Measurements from ENCODE around the gene CAMTA1.
A peak's percentile ranks its signal among the peaks of the same experiment; 100 is the strongest.
"Not testable (repeated sequence)": the region's sequence is repeated elsewhere in the genome, so short reads cannot be mapped to it uniquely, and the experiment has no call there.

Gene CAMTA1

GRCh38 chr1:7677815-7678214, 892.6 kb downstream of the CAMTA1 start:
- no peak for DNase-seq

- no peak for DNase-seq
These were observed 893.4 kb downstream of the CAMTA1 start for GRCh38 chr1:7678491-7679158.

GRCh38 chr1:7679159-7679872, 894.1 kb downstream of the CAMTA1 start:
- no peak for DNase-seq

- DNase-seq: no peak
These were observed 894.6 kb downstream of the CAMTA1 start for GRCh38 chr1:7679873-7680206.

GRCh38 chr1:7680207-7680954, 895.1 kb downstream of the CAMTA1 start:
- peak in 1 of 2 experiments; percentile 81 for DNase-seq

- DNase-seq: no peak
These were observed 895.7 kb downstream of the CAMTA1 start for GRCh38 chr1:7680955-7681268.

GRCh38 chr1:7681401-7681800, 896.1 kb downstream of the CAMTA1 start:
- DNase-seq: no peak

GRCh38 chr1:7683521-7683920, 898.3 kb downstream of the CAMTA1 start:
- no peak for DNase-seq

GRCh38 chr1:7684132-7684531, 898.9 kb downstream of the CAMTA1 start:
- DNase-seq: no peak

- no peak for DNase-seq
These were observed 899.8 kb downstream of the CAMTA1 start for GRCh38 chr1:7684861-7685635.

GRCh38 chr1:7686301-7686850, 901.1 kb downstream of the CAMTA1 start:
- DNase-seq: no peak

GRCh38 chr1:7687411-7687810, 902.2 kb downstream of the CAMTA1 start:
- no peak for DNase-seq

- no peak for DNase-seq
These were observed 903.4 kb downstream of the CAMTA1 start for GRCh38 chr1:7688659-7689058.

GRCh38 chr1:7689307-7689706, 904.1 kb downstream of the CAMTA1 start:
- not testable (repeated sequence) for DNase-seq

- no peak for DNase-seq
These were observed 904.8 kb downstream of the CAMTA1 start for GRCh38 chr1:7690076-7690475.

- no peak for DNase-seq
These were observed 905.4 kb downstream of the CAMTA1 start for GRCh38 chr1:7690496-7691182.

- no peak for DNase-seq
These were observed 906.3 kb downstream of the CAMTA1 start for GRCh38 chr1:7691576-7691975.

- DNase-seq: no peak
These were observed 906.8 kb downstream of the CAMTA1 start for GRCh38 chr1:7692005-7692404.

- not testable (repeated sequence) for DNase-seq
These were observed 907.8 kb downstream of the CAMTA1 start for GRCh38 chr1:7693037-7693436.

GRCh38 chr1:7693662-7694061, 908.4 kb downstream of the CAMTA1 start:
- DNase-seq: no peak

GRCh38 chr1:7694600-7695496, 909.6 kb downstream of the CAMTA1 start:
- no peak for DNase-seq
